ENCODE results near the gene INPP5D. TPM values are rescaled to one million over a fixed set of nuclear protein-coding genes. Genes with fewer than 3 reads are reported as not detected.
A peak's percentile ranks its signal among the peaks of the same experiment; 100 is the strongest.

Gene INPP5D
- total RNA-seq, 1 donor: under 0.01 TPM

DNA sequence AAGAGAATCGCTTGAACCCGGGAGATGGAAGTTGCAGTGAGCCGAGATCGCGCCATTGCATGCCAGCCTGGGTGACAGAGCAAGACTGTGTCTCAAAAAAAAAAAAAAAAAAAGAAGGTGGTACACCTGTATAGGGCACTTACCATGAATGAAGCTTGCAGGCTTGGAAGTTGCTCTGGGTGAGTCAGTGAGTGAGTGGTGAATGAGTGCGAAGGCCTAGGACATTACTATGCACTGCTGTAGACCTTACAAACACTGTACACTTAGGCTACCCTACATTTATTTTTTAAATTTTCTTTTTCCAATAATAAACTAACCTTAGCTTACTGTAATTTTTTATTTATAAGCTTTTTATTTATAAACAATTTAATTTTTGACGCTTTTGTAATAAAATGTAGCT lies 113.0 kb downstream of the INPP5D start:
- no peaks in the 10 kb centered on the region for H3K27me3 ChIP-seq (ENCODE audit: insufficient read depth, low read length)
- no peaks in the 10 kb centered on the region for H3K79me2 ChIP-seq (ENCODE audit: insufficient read depth, low read length)
- TF ChIP-seq, protein P1, sequence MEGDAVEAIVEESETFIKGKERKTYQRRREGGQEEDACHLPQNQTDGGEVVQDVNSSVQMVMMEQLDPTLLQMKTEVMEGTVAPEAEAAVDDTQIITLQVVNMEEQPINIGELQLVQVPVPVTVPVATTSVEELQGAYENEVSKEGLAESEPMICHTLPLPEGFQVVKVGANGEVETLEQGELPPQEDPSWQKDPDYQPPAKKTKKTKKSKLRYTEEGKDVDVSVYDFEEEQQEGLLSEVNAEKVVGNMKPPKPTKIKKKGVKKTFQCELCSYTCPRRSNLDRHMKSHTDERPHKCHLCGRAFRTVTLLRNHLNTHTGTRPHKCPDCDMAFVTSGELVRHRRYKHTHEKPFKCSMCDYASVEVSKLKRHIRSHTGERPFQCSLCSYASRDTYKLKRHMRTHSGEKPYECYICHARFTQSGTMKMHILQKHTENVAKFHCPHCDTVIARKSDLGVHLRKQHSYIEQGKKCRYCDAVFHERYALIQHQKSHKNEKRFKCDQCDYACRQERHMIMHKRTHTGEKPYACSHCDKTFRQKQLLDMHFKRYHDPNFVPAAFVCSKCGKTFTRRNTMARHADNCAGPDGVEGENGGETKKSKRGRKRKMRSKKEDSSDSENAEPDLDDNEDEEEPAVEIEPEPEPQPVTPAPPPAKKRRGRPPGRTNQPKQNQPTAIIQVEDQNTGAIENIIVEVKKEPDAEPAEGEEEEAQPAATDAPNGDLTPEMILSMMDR (IDR thresholded peaks at IDR 0.05; ENCODE audit: extremely low read depth, low read depth, low read length): no peak
- no peak overlapping the region for H3K27ac ChIP-seq (ENCODE audit: low read depth, low read length)
- no peaks in the 10 kb centered on the region for H3K9me3 ChIP-seq (ENCODE audit: low read depth, low read length)
- H3K4me2 ChIP-seq (ENCODE audit: insufficient read depth, low read length): no peak overlapping the region
- no peaks in the 10 kb centered on the region for H3K36me3 ChIP-seq (ENCODE audit: insufficient read depth, low read length)
- H2AFZ ChIP-seq (ENCODE audit: low read length): no peak overlapping the region
- no peaks in the 10 kb centered on the region for H3K4me1 ChIP-seq (ENCODE audit: insufficient read depth, low read length)
- H3K4me3 ChIP-seq (ENCODE audit: insufficient read depth, low read length): no peak overlapping the region
- DNase-seq (ENCODE audit: insufficient read length, low spot score, missing footprints): no peak
- H4K20me1 ChIP-seq (ENCODE audit: insufficient read depth, low read length): no peaks in the 10 kb centered on the region

- Histone ChIP-seq H2AFZ (ENCODE audit: low read length) (no peak overlapping the region), H4K20me1 (ENCODE audit: insufficient read depth, low read length) (no peaks in the 10 kb centered on the region), H3K36me3 (ENCODE audit: insufficient read depth, low read length) (no peaks in the 10 kb centered on the region), H3K27me3 (ENCODE audit: insufficient read depth, low read length) (no peaks in the 10 kb centered on the region), H3K79me2 (ENCODE audit: insufficient read depth, low read length) (no peaks in the 10 kb centered on the region), H3K4me3 (ENCODE audit: insufficient read depth, low read length) (no peak overlapping the region), H3K4me1 (ENCODE audit: insufficient read depth, low read length) (no peaks in the 10 kb centered on the region), H3K4me2 (ENCODE audit: insufficient read depth, low read length) (no peak overlapping the region), H3K9me3 (ENCODE audit: low read depth, low read length) (no peaks in the 10 kb centered on the region), H3K27ac (ENCODE audit: low read depth, low read length) (no peak overlapping the region)
- TF ChIP-seq, protein P1 (IDR thresholded peaks at IDR 0.05; ENCODE audit: extremely low read depth, low read depth, low read length): no peak
- no peak for DNase-seq (ENCODE audit: insufficient read length, low spot score, missing footprints)
Measured at GRCh38 chr2:233174137-233174536, 114.0 kb downstream of the INPP5D start.

GRCh38 chr2:233178994-233179847 lies 119.1 kb downstream of the INPP5D start:
- Histone ChIP-seq H3K36me3 (ENCODE audit: insufficient read depth, low read length) (no peaks in the 10 kb centered on the region), H3K79me2 (ENCODE audit: insufficient read depth, low read length) (no peaks in the 10 kb centered on the region), H3K4me1 (ENCODE audit: insufficient read depth, low read length) (no peaks in the 10 kb centered on the region), H3K27me3 (ENCODE audit: insufficient read depth, low read length) (peaks cover 6% of the 10 kb centered on the region), H2AFZ (ENCODE audit: low read length) (peak overlapping the region; percentile 84), H3K4me2 (ENCODE audit: insufficient read depth, low read length) (peak overlapping the region; percentile 22), H3K4me3 (ENCODE audit: insufficient read depth, low read length) (no peak overlapping the region), H3K27ac (ENCODE audit: low read depth, low read length) (no peak overlapping the region), H3K9me3 (ENCODE audit: low read depth, low read length) (no peaks in the 10 kb centered on the region), H4K20me1 (ENCODE audit: insufficient read depth, low read length) (no peaks in the 10 kb centered on the region)
- TF ChIP-seq, protein P1 (IDR thresholded peaks at IDR 0.05; ENCODE audit: extremely low read depth, low read depth, low read length): no peak
- DNase-seq (ENCODE audit: insufficient read length, low spot score, missing footprints): no peak

DNA sequence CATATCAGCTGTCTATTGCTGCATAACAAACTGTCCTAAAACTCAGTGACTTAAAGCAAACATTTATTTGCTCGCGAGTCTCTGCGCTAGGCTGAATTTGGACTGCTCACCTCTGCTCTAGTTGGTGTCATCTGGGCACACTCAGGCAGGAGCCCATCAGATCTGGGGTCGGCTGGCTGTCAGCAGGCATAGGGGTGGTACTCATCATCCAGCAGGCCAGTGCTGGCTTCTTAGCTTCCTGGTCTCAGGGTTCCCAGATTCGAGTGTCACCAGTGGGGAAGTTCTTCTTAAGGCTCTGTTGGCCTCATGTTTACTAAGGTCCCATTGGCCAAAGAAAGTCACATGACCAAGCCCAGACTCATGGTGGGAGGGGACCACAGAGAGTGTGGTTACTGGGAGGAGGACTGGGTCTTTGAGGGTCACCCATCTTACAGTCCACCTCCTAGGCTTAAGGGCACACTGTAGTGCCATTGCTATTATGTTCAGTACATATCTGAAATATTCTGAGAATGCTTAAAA lies 119.8 kb downstream of the INPP5D start:
- no peak for DNase-seq (ENCODE audit: insufficient read length, low spot score, missing footprints)
- H3K27me3 ChIP-seq (ENCODE audit: insufficient read depth, low read length): peaks cover 6% of the 10 kb centered on the region
- H3K79me2 ChIP-seq (ENCODE audit: insufficient read depth, low read length): no peaks in the 10 kb centered on the region
- H3K27ac ChIP-seq (ENCODE audit: low read depth, low read length): no peak overlapping the region
- TF ChIP-seq, protein P1 (IDR thresholded peaks at IDR 0.05; ENCODE audit: extremely low read depth, low read depth, low read length): no peak
- H3K4me3 ChIP-seq (ENCODE audit: insufficient read depth, low read length): no peak overlapping the region
- H3K36me3 ChIP-seq (ENCODE audit: insufficient read depth, low read length): no peaks in the 10 kb centered on the region
- no peaks in the 10 kb centered on the region for H4K20me1 ChIP-seq (ENCODE audit: insufficient read depth, low read length)
- no peaks in the 10 kb centered on the region for H3K4me1 ChIP-seq (ENCODE audit: insufficient read depth, low read length)
- H3K4me2 ChIP-seq (ENCODE audit: insufficient read depth, low read length): no peak overlapping the region
- H3K9me3 ChIP-seq (ENCODE audit: low read depth, low read length): no peaks in the 10 kb centered on the region
- no peak overlapping the region for H2AFZ ChIP-seq (ENCODE audit: low read length)
